Endodermal cell (in vitro differentiated cells): ENCODE measurements around the gene ROCK2. TPM values are rescaled to one million over a fixed set of nuclear protein-coding genes. Genes with fewer than 3 reads are reported as not detected.
"Not testable (repeated sequence)": the region's sequence is repeated elsewhere in the genome, so short reads cannot be mapped to it uniquely, and the experiment has no call there.

Source experiments
- DNase-seq: peaks from one replicate; pipeline ENCODE4 v3.0.0-alpha.2; 2017
- H3K27ac ChIP-seq: 2 replicates; pipeline ENCODE4 v1.5.1; 2013; ENCODE audit warnings: mild to moderate bottlenecking, low read depth, low read length, moderate library complexity
- H3K27me3 ChIP-seq: 2 replicates; pipeline ENCODE4 v1.6.1; 2013; ENCODE audit warnings: mild to moderate bottlenecking, low read length, moderate library complexity; ENCODE audit not compliant: insufficient read depth, control insufficient read depth, poor library complexity, severe bottlenecking
- H3K36me3 ChIP-seq: 2 replicates; pipeline ENCODE4 v1.7.0; 2013; ENCODE audit warnings: mild to moderate bottlenecking, low read length, moderate library complexity; ENCODE audit not compliant: control insufficient read depth, insufficient read depth
- H3K4me1 ChIP-seq: one replicate; pipeline ENCODE4 v1.7.0; 2013; ENCODE audit warnings: low read length; ENCODE audit not compliant: control insufficient read depth, insufficient read depth
- H3K4me3 ChIP-seq: 2 replicates; pipeline ENCODE4 v1.5.1; 2013; ENCODE audit warnings: mild to moderate bottlenecking, low read length, moderate library complexity
- H3K9ac ChIP-seq: 2 replicates; pipeline ENCODE4 v1.6.1; 2013; ENCODE audit warnings: mild to moderate bottlenecking, low read length, moderate library complexity; ENCODE audit not compliant: poor library complexity, severe bottlenecking; ENCODE audit errors: extremely low read depth
- H3K9me3 ChIP-seq: 2 replicates; pipeline ENCODE4 v1.6.1; 2013; ENCODE audit warnings: mild to moderate bottlenecking, low read length, moderate library complexity; ENCODE audit not compliant: control insufficient read depth
- H3K27ac Mint-ChIP-seq: 2 replicates; pipeline ENCODE4 v1.8.0; 2020; ENCODE audit warnings: mixed read lengths
- H3K27me3 Mint-ChIP-seq: 2 replicates; pipeline ENCODE4 v1.8.0; 2021; ENCODE audit warnings: mild to moderate bottlenecking, mixed read lengths; ENCODE audit not compliant: insufficient read depth
- H3K36me3 Mint-ChIP-seq: 2 replicates; pipeline ENCODE4 v1.8.0; 2020; ENCODE audit warnings: low read depth, mixed read lengths
- H3K4me1 Mint-ChIP-seq: 2 replicates; pipeline ENCODE4 v1.8.0; 2020; ENCODE audit warnings: mixed read lengths
- H3K4me3 Mint-ChIP-seq: 2 replicates; pipeline ENCODE4 v1.8.0; 2020; ENCODE audit warnings: mild to moderate bottlenecking, moderate library complexity, mixed read lengths
- H3K9me3 Mint-ChIP-seq: 2 replicates; pipeline ENCODE4 v1.8.0; 2020; ENCODE audit warnings: mild to moderate bottlenecking, mixed read lengths
- CTCF ChIP-seq: fragments of 200-600 bp; sonication (generic); conservative IDR thresholded peaks from 2 replicates; pipeline ENCODE4 v1.5.0; 2021; ENCODE audit warnings: antibody characterized with exemption, mild to moderate bottlenecking
- WGBS, 2 experiments: methylation state at CpG; one replicate each; pipeline versions ENCODE4 v1.1.5 to v1.1.7; 2013; ENCODE audit warnings: missing lambda C conversion rate in 2 of 2, mixed read lengths in 1 of 2; ENCODE audit not compliant: insufficient coverage in 1 of 2, insufficient read length in 1 of 2; 5-methylcytosine and 5-hydroxymethylcytosine counted together
- total RNA-seq, 2 donors: library from RNA; stranded (reverse); fragmentation: NEBNext Ultra II Directional in 1 of 2; extraction: Animal tissue kit (Norgen Biotek cat#: 25700) in 1 of 2; gene quantifications; 2 replicates in 1 of 2; 3 replicates in 1 of 2; pipeline ENCODE4 v1.2.1, GENCODE V29; 2021

Gene ROCK2
- total RNA-seq, 2 donors from 2014 or later, result 27.2 to 32.6 TPM

GRCh38 chr2:11169333-11169732 is 175.1 kb downstream of the ROCK2 start:
- no peaks in the 10 kb centered on the region for H3K36me3 ChIP-seq
- no peaks in the 10 kb centered on the region for H3K27me3 ChIP-seq
- no peak overlapping the region for H3K9ac ChIP-seq
- no peaks in the 10 kb centered on the region for H3K9me3 ChIP-seq
- H3K27ac Mint-ChIP-seq, result no peak overlapping the region
- 96% methylated on average over 12 to 13 of the region's 13 CpGs for WGBS, 2 experiments
- no peaks in the 10 kb centered on the region for H3K27me3 Mint-ChIP-seq
- no peak overlapping the region for H3K4me3 ChIP-seq
- H3K4me1 ChIP-seq, result no peaks in the 10 kb centered on the region
- no peak overlapping the region for H3K27ac ChIP-seq
- H3K36me3 Mint-ChIP-seq, result peaks cover 5% of the 10 kb centered on the region
- no peak for DNase-seq
- H3K4me3 Mint-ChIP-seq, result no peak overlapping the region
- no peaks in the 10 kb centered on the region for H3K9me3 Mint-ChIP-seq
- TF ChIP-seq CTCF, result no peak
- peaks cover 4% of the 10 kb centered on the region for H3K4me1 Mint-ChIP-seq

- WGBS, 2 experiments, result 85 to 96% methylated on average over 5 to 9 of the region's 9 CpGs
- H3K4me1 Mint-ChIP-seq, result peaks cover 10% of the 10 kb centered on the region
- H3K4me3 Mint-ChIP-seq, result no peak overlapping the region
- Histone ChIP-seq H3K27ac (no peak overlapping the region), H3K9ac (no peak overlapping the region), H3K4me1 (no peaks in the 10 kb centered on the region), H3K27me3 (no peaks in the 10 kb centered on the region), H3K9me3 (no peaks in the 10 kb centered on the region), H3K36me3 (no peaks in the 10 kb centered on the region), H3K4me3 (no peak overlapping the region)
- no peaks in the 10 kb centered on the region for H3K27me3 Mint-ChIP-seq
- no peak for DNase-seq
- no peak for TF ChIP-seq CTCF
- H3K9me3 Mint-ChIP-seq, result no peaks in the 10 kb centered on the region
- peaks cover 5% of the 10 kb centered on the region for H3K36me3 Mint-ChIP-seq
- no peak overlapping the region for H3K27ac Mint-ChIP-seq
Observed at GRCh38 chr2:11168488-11168887, 175.9 kb downstream of the ROCK2 start.

- H3K27ac ChIP-seq, result no peak overlapping the region
- no peaks in the 10 kb centered on the region for H3K36me3 ChIP-seq
- Mint-ChIP-seq H3K4me1 (peaks cover 10% of the 10 kb centered on the region), H3K36me3 (peaks cover 5% of the 10 kb centered on the region), H3K4me3 (no peak overlapping the region), H3K9me3 (no peaks in the 10 kb centered on the region), H3K27ac (no peak overlapping the region), H3K27me3 (no peaks in the 10 kb centered on the region)
- no peaks in the 10 kb centered on the region for H3K9me3 ChIP-seq
- H3K4me1 ChIP-seq, result no peaks in the 10 kb centered on the region
- no peak overlapping the region for H3K9ac ChIP-seq
- DNase-seq, result peak; percentile 6
- no peak for TF ChIP-seq CTCF
- no peak overlapping the region for H3K4me3 ChIP-seq
- 92 to 95% methylated on average over 10 of the region's 10 CpGs for WGBS, 2 experiments
- H3K27me3 ChIP-seq, result no peaks in the 10 kb centered on the region
Observed at GRCh38 chr2:11166476-11166875, 178.0 kb downstream of the ROCK2 start.

- not testable (repeated sequence) for H3K36me3 Mint-ChIP-seq, H3K4me1 ChIP-seq, H3K4me1 Mint-ChIP-seq, H3K9me3 Mint-ChIP-seq, H3K9ac ChIP-seq, H3K27ac ChIP-seq, H3K4me3 ChIP-seq, H3K27me3 ChIP-seq, H3K27ac Mint-ChIP-seq, DNase-seq, H3K27me3 Mint-ChIP-seq, H3K36me3 ChIP-seq, H3K4me3 Mint-ChIP-seq, H3K9me3 ChIP-seq
- WGBS, 2 experiments, result 95 to 96% methylated on average over 13 to 28 of the region's 28 CpGs
Observed at GRCh38 chr2:11165046-11165445, 179.4 kb downstream of the ROCK2 start.
